Fibroblast of lung (primary cell): ENCODE results near the gene XK. TPM values are rescaled to one million over a fixed set of nuclear protein-coding genes. Genes with fewer than 3 reads are reported as not detected.

Experiments used
- DNase-seq, 2 donors: peaks; one replicate each; pipeline versions ENCODE4 v3.0.0 to v3.0.0-alpha.2; 2010; ENCODE audit warnings: low read depth in 2 of 2
- H2AFZ ChIP-seq: 2 replicates; pipeline ENCODE4 v1.5.1; 2012; ENCODE audit warnings: low read length, control low read depth, inconsistent platforms
- H3K27ac ChIP-seq: 2 replicates; pipeline ENCODE4 v1.5.1; 2011; ENCODE audit warnings: low read length, control low read depth; ENCODE audit not compliant: insufficient read depth
- H3K27me3 ChIP-seq: 2 replicates; pipeline ENCODE4 v1.5.1; 2011; ENCODE audit warnings: mild to moderate bottlenecking, low read length; ENCODE audit not compliant: control insufficient read depth, insufficient read depth
- H3K36me3 ChIP-seq: 2 replicates; pipeline ENCODE4 v1.5.1; 2011; ENCODE audit warnings: low read length; ENCODE audit not compliant: control insufficient read depth, insufficient read depth
- H3K4me1 ChIP-seq: 2 replicates; pipeline ENCODE4 v1.5.1; 2011; ENCODE audit warnings: low read length; ENCODE audit not compliant: control insufficient read depth, insufficient read depth; ENCODE audit errors: extremely low read depth
- H3K4me2 ChIP-seq: 2 replicates; pipeline ENCODE4 v1.5.1; 2011; ENCODE audit warnings: low read length, control low read depth; ENCODE audit not compliant: insufficient read depth; ENCODE audit errors: extremely low read depth
- H3K4me3 ChIP-seq, 4 experiments: fragments of 200-600 bp in 1 of 4; sonication (generic) in 1 of 4; replicated peaks in 1 of 4; 2 replicates each; pipeline ENCODE4 v1.5.1; 2011 to 2016; ENCODE audit warnings: low read length in 4 of 4, low read depth in 3 of 4, mild to moderate bottlenecking in 3 of 4, control low read depth in 2 of 4, inconsistent platforms in 1 of 4, mixed read lengths in 1 of 4; ENCODE audit not compliant: insufficient read depth in 1 of 4; ENCODE audit errors: control extremely low read depth in 1 of 4
- H3K79me2 ChIP-seq: 2 replicates; pipeline ENCODE4 v1.5.1; 2012; ENCODE audit warnings: mild to moderate bottlenecking, low read length, inconsistent platforms; ENCODE audit not compliant: control insufficient read depth, insufficient read depth
- H3K9ac ChIP-seq: 2 replicates; pipeline ENCODE4 v1.5.1; 2011; ENCODE audit warnings: mild to moderate bottlenecking, low read length, control low read depth; ENCODE audit not compliant: insufficient read depth
- H3K9me3 ChIP-seq: 2 replicates; pipeline ENCODE4 v1.5.1; 2012; ENCODE audit warnings: low read depth, low read length; ENCODE audit not compliant: control insufficient read depth, insufficient read depth
- H4K20me1 ChIP-seq: 2 replicates; pipeline ENCODE4 v1.5.1; 2011; ENCODE audit warnings: low read length; ENCODE audit not compliant: control insufficient read depth, insufficient read depth; ENCODE audit errors: extremely low read depth
- EZH2 ChIP-seq: IDR thresholded peaks from 2 replicates; pipeline ENCODE4 v1.5.1; 2012; ENCODE audit warnings: low read length, control low read depth, mild to moderate bottlenecking; ENCODE audit errors: missing control alignments
- polyA plus RNA-seq, 2 donors: library from polyadenylated mRNA; depleted of rRNA in 1 of 2; stranded (reverse) in 1 of 2; unstranded in 1 of 2; fragments of >200 nt; gene quantifications; 2 replicates each; pipeline ENCODE4 v1.2.1, GENCODE V29; 2011 to 2012; ENCODE audit warnings: missing spikeins in 1 of 2
- total RNA-seq: library from RNA; depleted of rRNA; stranded (reverse); fragments of >200 nt; gene quantifications from 2 replicates; pipeline ENCODE4 v1.2.1, GENCODE V29; 2014
- TF ChIP-seq, protein P1 (sequence below), 2 donors: IDR thresholded peaks in 1 of 2; conservative IDR thresholded peaks in 1 of 2; 1 replicate in 1 of 2; 2 replicates in 1 of 2; pipeline ENCODE4 v1.5.1; 2011 to 2012; ENCODE audit warnings: low read length in 2 of 2, control low read depth in 1 of 2, inconsistent platforms in 1 of 2, low read depth in 1 of 2, mild to moderate bottlenecking in 1 of 2

The XK gene
- total and polyA plus RNA-seq, 2 donors (not counting 1 experiment from before 2014, with no cell fraction given), result 0.03 to 0.17 TPM

DNA sequence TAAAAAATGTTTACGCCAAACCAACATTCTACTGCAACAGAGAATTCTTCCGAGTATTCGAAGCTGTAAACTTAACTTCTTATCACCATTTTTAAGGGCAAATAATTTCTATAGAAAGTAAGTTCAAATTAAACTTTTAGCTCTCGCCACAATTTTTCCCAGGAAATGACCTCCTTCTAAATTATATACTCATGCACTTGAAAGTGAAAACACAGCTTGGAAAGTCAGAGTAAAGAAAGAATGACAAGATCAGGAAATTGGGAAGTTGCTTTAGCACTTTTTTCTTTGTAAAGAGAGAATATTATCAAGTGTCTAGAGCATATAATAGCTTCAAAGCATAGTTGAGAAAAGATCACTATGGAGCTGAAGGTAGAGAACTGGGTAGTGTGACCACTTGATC, 95.5 kb downstream of the XK start:
- no peak overlapping the region for H3K4me3 ChIP-seq
- H3K4me1 ChIP-seq, result no peaks in the 10 kb centered on the region
- H3K79me2 ChIP-seq, result no peaks in the 10 kb centered on the region
- no peak overlapping the region for H3K9ac ChIP-seq
- no peaks in the 10 kb centered on the region for H3K27me3 ChIP-seq
- no peaks in the 10 kb centered on the region for H4K20me1 ChIP-seq
- H3K9me3 ChIP-seq, result no peaks in the 10 kb centered on the region
- TF ChIP-seq, protein P1, sequence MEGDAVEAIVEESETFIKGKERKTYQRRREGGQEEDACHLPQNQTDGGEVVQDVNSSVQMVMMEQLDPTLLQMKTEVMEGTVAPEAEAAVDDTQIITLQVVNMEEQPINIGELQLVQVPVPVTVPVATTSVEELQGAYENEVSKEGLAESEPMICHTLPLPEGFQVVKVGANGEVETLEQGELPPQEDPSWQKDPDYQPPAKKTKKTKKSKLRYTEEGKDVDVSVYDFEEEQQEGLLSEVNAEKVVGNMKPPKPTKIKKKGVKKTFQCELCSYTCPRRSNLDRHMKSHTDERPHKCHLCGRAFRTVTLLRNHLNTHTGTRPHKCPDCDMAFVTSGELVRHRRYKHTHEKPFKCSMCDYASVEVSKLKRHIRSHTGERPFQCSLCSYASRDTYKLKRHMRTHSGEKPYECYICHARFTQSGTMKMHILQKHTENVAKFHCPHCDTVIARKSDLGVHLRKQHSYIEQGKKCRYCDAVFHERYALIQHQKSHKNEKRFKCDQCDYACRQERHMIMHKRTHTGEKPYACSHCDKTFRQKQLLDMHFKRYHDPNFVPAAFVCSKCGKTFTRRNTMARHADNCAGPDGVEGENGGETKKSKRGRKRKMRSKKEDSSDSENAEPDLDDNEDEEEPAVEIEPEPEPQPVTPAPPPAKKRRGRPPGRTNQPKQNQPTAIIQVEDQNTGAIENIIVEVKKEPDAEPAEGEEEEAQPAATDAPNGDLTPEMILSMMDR (conservative IDR thresholded peaks at IDR 0.05 in 1 of 2, IDR thresholded peaks at IDR 0.05 in 1 of 2; ENCODE audit: low read depth in 1 of 2, low read length in 2 of 2), result no peak
- no peak for TF ChIP-seq EZH2
- H3K27ac ChIP-seq, result no peak overlapping the region
- no peaks in the 10 kb centered on the region for H3K36me3 ChIP-seq
- H2AFZ ChIP-seq, result no peak overlapping the region
- no peak for DNase-seq
- no peak overlapping the region for H3K4me2 ChIP-seq

Other genes starting within 250 kb of the XK start
- under 0.01 TPM in 1 of 2 replicates, not detected in the other for gene LANCL3, start 114.1 kb upstream of the XK start, total RNA-seq
- gene LANCL3, start 114.1 kb upstream of the XK start, polyA plus RNA-seq, result under 0.01 and 0.02 TPM in 2 replicates
- gene CYBB, start 94.3 kb downstream of the XK start, total RNA-seq, result under 0.01 TPM in 2 replicates
- gene CYBB, start 94.3 kb downstream of the XK start, polyA plus RNA-seq, result not detected in 2 replicates
- 35.7 and 80.6 TPM in 2 replicates for gene DYNLT3, start 161.8 kb downstream of the XK start, total RNA-seq
- 40.1 and 59.9 TPM in 2 replicates for gene DYNLT3, start 161.8 kb downstream of the XK start, polyA plus RNA-seq